WTC11 (cell line): ENCODE measurements around the gene SBK1. TPM values are rescaled to one million over a fixed set of nuclear protein-coding genes. Genes with fewer than 3 reads are reported as not detected.
A peak's percentile ranks its signal among the peaks of the same experiment; 100 is the strongest.

Experiments used
- ATAC-seq: fragments of 200-7000 bp; cut with Tn5 transposase; 2 replicates; pipeline ENCODE4 v1.10.0; 2021; ENCODE audit warnings: mild to moderate bottlenecking, moderate library complexity
- CTCF ChIA-PET: fragments of 300-600 bp; sonication (Branson Sonifier 250); formaldehyde crosslinking; loops from one replicate; lab custom pipeline; 2021; ENCODE audit warnings: antibody characterized with exemption; lab: Charles Lee
- POLR2A ChIA-PET: fragments of 350-600 bp; sonication (Branson Sonifier 250); formaldehyde crosslinking; loops from one replicate; lab custom pipeline; 2021; ENCODE audit warnings: antibody characterized with exemption; lab: Charles Lee
- DNase-seq: peaks from one replicate; pipeline ENCODE4 v3.0.0; 2021; ENCODE audit warnings: low spot score
- H3K27ac Mint-ChIP-seq: 2 replicates; pipeline ENCODE4 v1.8.0; 2021; ENCODE audit warnings: mixed read lengths
- H3K27me3 Mint-ChIP-seq: 2 replicates; pipeline ENCODE4 v1.8.0; 2021; ENCODE audit warnings: low read depth, mild to moderate bottlenecking, moderate library complexity, mixed read lengths
- H3K36me3 Mint-ChIP-seq: 2 replicates; pipeline ENCODE4 v1.8.0; 2021; ENCODE audit warnings: mixed read lengths
- H3K4me1 Mint-ChIP-seq: 2 replicates; pipeline ENCODE4 v1.8.0; 2022; ENCODE audit warnings: mixed read lengths
- H3K4me3 Mint-ChIP-seq: 2 replicates; pipeline ENCODE4 v1.8.0; 2021; ENCODE audit warnings: mild to moderate bottlenecking, moderate library complexity, mixed read lengths
- H3K9me3 Mint-ChIP-seq: 2 replicates; pipeline ENCODE4 v1.8.0; 2021; ENCODE audit warnings: mixed read lengths
- CBFB ChIP-seq: sonication (generic); formaldehyde crosslinking; IDR thresholded peaks from 2 replicates; pipeline ENCODE4 v1.8.1; 2022; ENCODE audit warnings: mild to moderate bottlenecking, low read depth, missing genetic modification reagents
- CREM ChIP-seq: sonication (generic); formaldehyde crosslinking; IDR thresholded peaks from 2 replicates; pipeline ENCODE4 v1.8.1; 2022; ENCODE audit warnings: mild to moderate bottlenecking, missing genetic modification reagents, moderate library complexity
- ELF4 ChIP-seq: sonication (generic); formaldehyde crosslinking; IDR thresholded peaks from 2 replicates; pipeline ENCODE4 v1.8.1; 2022; ENCODE audit warnings: low read depth, mild to moderate bottlenecking, moderate library complexity, missing genetic modification reagents
- ETV6 ChIP-seq: sonication (generic); formaldehyde crosslinking; IDR thresholded peaks from 2 replicates; pipeline ENCODE4 v1.8.1; 2022; ENCODE audit warnings: mild to moderate bottlenecking, missing genetic modification reagents
- HMGA2 ChIP-seq: fragments of 250-450 bp; sonication (Bioruptor Pico); IDR thresholded peaks from 2 replicates; pipeline ENCODE4 v1.4.0; 2021; ENCODE audit warnings: mild to moderate bottlenecking, moderate library complexity
- KAT7 ChIP-seq: sonication (generic); formaldehyde crosslinking; IDR thresholded peaks from 2 replicates; pipeline ENCODE4 v1.8.1; 2023; ENCODE audit warnings: missing genetic modification reagents, mild to moderate bottlenecking, borderline replicate concordance
- NFYB ChIP-seq: sonication (generic); formaldehyde crosslinking; conservative IDR thresholded peaks from 2 replicates; pipeline ENCODE4 v1.8.0; 2022; ENCODE audit warnings: low read depth, missing genetic modification reagents
- NR1H2 ChIP-seq: sonication (generic); formaldehyde crosslinking; IDR thresholded peaks from 2 replicates; pipeline ENCODE4 v1.9.0; 2021; ENCODE audit warnings: mild to moderate bottlenecking, moderate library complexity, missing genetic modification reagents
- NR2C2 ChIP-seq: sonication (generic); formaldehyde crosslinking; IDR thresholded peaks from 2 replicates; pipeline ENCODE4 v1.8.0; 2022; ENCODE audit warnings: mild to moderate bottlenecking, missing genetic modification reagents
- ZNF121 ChIP-seq: sonication (generic); formaldehyde crosslinking; IDR thresholded peaks from 2 replicates; pipeline ENCODE4 v1.8.0; 2023; ENCODE audit warnings: missing genetic modification reagents
- ZNF138 ChIP-seq: sonication (generic); formaldehyde crosslinking; conservative IDR thresholded peaks from 2 replicates; pipeline ENCODE4 v1.8.1; 2022; ENCODE audit warnings: mild to moderate bottlenecking, moderate library complexity, missing genetic modification reagents
- ZNF219 ChIP-seq: sonication (generic); formaldehyde crosslinking; IDR thresholded peaks from 2 replicates; pipeline ENCODE4 v1.8.0; 2023; ENCODE audit warnings: missing genetic modification reagents, mild to moderate bottlenecking, borderline replicate concordance
- ZNF232 ChIP-seq: sonication (generic); formaldehyde crosslinking; IDR thresholded peaks from 2 replicates; pipeline ENCODE4 v1.8.0; 2022; ENCODE audit warnings: mild to moderate bottlenecking, missing genetic modification reagents
- ZNF396 ChIP-seq: fragments of 250-450 bp; sonication (Bioruptor Pico); IDR thresholded peaks from 2 replicates; pipeline ENCODE4 v1.8.0; 2021; ENCODE audit warnings: mild to moderate bottlenecking, moderate library complexity, borderline replicate concordance
- ZNF416 ChIP-seq: fragments of 250-450 bp; sonication (Bioruptor Pico); IDR thresholded peaks from 2 replicates; pipeline ENCODE4 v1.9.0; 2021; ENCODE audit warnings: mild to moderate bottlenecking, inconsistent platforms
- total RNA-seq: library from RNA; stranded (reverse); gene quantifications from 3 replicates; pipeline ENCODE4 v1.2.3, GENCODE V29; 2021
- TF ChIP-seq, protein P1 (sequence below): sonication (generic); formaldehyde crosslinking; IDR thresholded peaks from 2 replicates; pipeline ENCODE4 v1.8.1; 2022; ENCODE audit warnings: low read depth, mild to moderate bottlenecking, moderate library complexity, missing genetic modification reagents, borderline replicate concordance
- TF ChIP-seq, protein P2 (sequence below): sonication (generic); formaldehyde crosslinking; IDR thresholded peaks from 2 replicates; pipeline ENCODE4 v1.8.1; 2023; ENCODE audit warnings: mild to moderate bottlenecking, missing genetic modification reagents, moderate library complexity
- TF ChIP-seq, protein P3 (sequence below): sonication (generic); formaldehyde crosslinking; conservative IDR thresholded peaks from 2 replicates; pipeline ENCODE4 v1.8.1; 2023; ENCODE audit warnings: mild to moderate bottlenecking, low read depth, missing genetic modification reagents, moderate library complexity
- TF ChIP-seq, protein P4 (sequence below): fragments of 250-450 bp; sonication (Bioruptor Pico); IDR thresholded peaks from 2 replicates; pipeline ENCODE4 v1.9.0; 2021; ENCODE audit warnings: mild to moderate bottlenecking
- TF ChIP-seq, protein P5 (sequence below): fragments of 250-450 bp; sonication (Bioruptor Pico); conservative IDR thresholded peaks from 2 replicates; pipeline ENCODE4 v1.9.0; 2021; ENCODE audit warnings: mild to moderate bottlenecking
- TF ChIP-seq, protein P6 (sequence below): sonication (generic); formaldehyde crosslinking; IDR thresholded peaks from 2 replicates; pipeline ENCODE4 v1.8.1; 2022; ENCODE audit warnings: missing genetic modification reagents, borderline replicate concordance
- TF ChIP-seq, protein P7 (sequence below): sonication (generic); formaldehyde crosslinking; IDR thresholded peaks from 2 replicates; pipeline ENCODE4 v1.8.1; 2023; ENCODE audit warnings: mild to moderate bottlenecking, missing genetic modification reagents, borderline replicate concordance

The SBK1 gene
- total RNA-seq, 1 experiment from 2014 or later, result 85.7 TPM

DNA sequence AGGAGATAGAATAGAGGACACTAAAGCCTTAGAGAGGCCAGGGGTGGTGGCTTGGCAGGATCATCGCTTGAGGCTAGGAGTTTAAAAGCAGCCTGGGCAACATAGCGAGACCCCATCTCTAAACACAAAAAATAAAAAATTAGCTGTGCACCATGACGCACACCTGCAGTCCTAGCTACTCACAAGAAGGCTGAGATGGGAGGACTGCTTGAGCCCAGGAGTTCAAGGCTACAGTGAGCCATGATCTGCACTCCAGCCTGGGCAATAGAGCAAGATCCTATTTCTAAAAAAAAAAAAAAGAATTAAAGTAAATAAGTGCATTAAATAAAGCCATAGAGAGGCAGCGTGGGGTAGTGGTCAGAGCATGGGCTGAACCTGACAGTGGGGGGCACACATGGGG is 19.1 kb downstream of the SBK1 start:
- CTCF ChIA-PET, result interaction anchor here (1.2 to 4.4 kb wide), 2 partner anchors 10 to 34 kb away, joined by 5 to 18 read pairs; no protein-coding TSS in a partner anchor
- no peaks in the 10 kb centered on the region for H3K27me3 Mint-ChIP-seq
- ATAC-seq, result no peak
- H3K4me3 Mint-ChIP-seq, result no peak overlapping the region
- TF ChIP-seq ETV6 (CRISPR knock-in tag) (no peak), ZNF121 (CRISPR knock-in tag) (peak; percentile 90), ZNF416 (no peak), NR2C2 (CRISPR knock-in tag) (no peak)
- TF ChIP-seq, all 79 proteins: peak for 1
- DNase-seq, result no peak
- POLR2A ChIA-PET, result no interaction called here
- peaks cover 24% of the 10 kb centered on the region for H3K36me3 Mint-ChIP-seq
- no peaks in the 10 kb centered on the region; the same call in 1 of the 2 replicates for H3K9me3 Mint-ChIP-seq
- no peaks in the 10 kb centered on the region for H3K4me1 Mint-ChIP-seq
- H3K27ac Mint-ChIP-seq, result no peak overlapping the region

DNA sequence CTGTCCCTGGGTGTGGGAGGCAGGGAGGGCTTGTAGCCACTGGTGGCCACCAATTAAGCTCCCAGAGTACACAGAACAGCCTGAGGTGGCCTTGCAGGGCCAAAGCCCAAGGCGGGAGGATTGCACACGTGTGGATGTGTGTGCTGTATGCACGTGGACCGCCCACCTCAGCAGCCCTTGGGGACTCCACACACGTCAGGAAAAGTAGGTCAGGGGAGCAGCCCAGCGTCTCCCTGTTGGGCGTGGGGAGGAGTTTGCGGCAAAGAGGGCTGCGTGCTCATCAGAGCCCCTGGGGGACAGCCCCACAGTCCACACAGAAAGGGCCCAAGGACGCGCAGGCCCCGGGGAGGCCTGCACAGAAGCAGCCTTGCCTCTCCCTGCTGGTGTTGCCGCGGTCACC is 19.6 kb downstream of the SBK1 start:
- no peak for DNase-seq
- Mint-ChIP-seq H3K9me3 (no peaks in the 10 kb centered on the region; the same call in 1 of the 2 replicates), H3K4me3 (no peak overlapping the region), H3K36me3 (peaks cover 24% of the 10 kb centered on the region), H3K27me3 (no peaks in the 10 kb centered on the region), H3K4me1 (no peaks in the 10 kb centered on the region), H3K27ac (no peak overlapping the region)
- ChIA-PET POLR2A (no interaction called here), CTCF (interaction anchor here (4.4 kb wide), 1 partner anchor 10 kb away, joined by 18 read pairs; no protein-coding TSS in a partner anchor)
- ATAC-seq, result no peak
- no peak for TF ChIP-seq HMGA2 (CRISPR knock-in tag)
- TF ChIP-seq CBFB, result no peak
- TF ChIP-seq, protein P1, sequence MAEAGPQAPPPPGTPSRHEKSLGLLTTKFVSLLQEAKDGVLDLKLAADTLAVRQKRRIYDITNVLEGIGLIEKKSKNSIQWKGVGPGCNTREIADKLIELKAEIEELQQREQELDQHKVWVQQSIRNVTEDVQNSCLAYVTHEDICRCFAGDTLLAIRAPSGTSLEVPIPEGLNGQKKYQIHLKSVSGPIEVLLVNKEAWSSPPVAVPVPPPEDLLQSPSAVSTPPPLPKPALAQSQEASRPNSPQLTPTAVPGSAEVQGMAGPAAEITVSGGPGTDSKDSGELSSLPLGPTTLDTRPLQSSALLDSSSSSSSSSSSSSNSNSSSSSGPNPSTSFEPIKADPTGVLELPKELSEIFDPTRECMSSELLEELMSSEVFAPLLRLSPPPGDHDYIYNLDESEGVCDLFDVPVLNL, result no peak
- TF ChIP-seq ZNF396 (CRISPR knock-in tag), result no peak
- TF ChIP-seq ZNF219 (CRISPR knock-in tag), result no peak
- TF ChIP-seq, protein P2, sequence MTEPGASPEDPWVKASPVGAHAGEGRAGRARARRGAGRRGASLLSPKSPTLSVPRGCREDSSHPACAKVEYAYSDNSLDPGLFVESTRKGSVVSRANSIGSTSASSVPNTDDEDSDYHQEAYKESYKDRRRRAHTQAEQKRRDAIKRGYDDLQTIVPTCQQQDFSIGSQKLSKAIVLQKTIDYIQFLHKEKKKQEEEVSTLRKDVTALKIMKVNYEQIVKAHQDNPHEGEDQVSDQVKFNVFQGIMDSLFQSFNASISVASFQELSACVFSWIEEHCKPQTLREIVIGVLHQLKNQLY (CRISPR knock-in tag), result no peak
- no peak for TF ChIP-seq KAT7 (CRISPR knock-in tag)
- TF ChIP-seq, protein P3, sequence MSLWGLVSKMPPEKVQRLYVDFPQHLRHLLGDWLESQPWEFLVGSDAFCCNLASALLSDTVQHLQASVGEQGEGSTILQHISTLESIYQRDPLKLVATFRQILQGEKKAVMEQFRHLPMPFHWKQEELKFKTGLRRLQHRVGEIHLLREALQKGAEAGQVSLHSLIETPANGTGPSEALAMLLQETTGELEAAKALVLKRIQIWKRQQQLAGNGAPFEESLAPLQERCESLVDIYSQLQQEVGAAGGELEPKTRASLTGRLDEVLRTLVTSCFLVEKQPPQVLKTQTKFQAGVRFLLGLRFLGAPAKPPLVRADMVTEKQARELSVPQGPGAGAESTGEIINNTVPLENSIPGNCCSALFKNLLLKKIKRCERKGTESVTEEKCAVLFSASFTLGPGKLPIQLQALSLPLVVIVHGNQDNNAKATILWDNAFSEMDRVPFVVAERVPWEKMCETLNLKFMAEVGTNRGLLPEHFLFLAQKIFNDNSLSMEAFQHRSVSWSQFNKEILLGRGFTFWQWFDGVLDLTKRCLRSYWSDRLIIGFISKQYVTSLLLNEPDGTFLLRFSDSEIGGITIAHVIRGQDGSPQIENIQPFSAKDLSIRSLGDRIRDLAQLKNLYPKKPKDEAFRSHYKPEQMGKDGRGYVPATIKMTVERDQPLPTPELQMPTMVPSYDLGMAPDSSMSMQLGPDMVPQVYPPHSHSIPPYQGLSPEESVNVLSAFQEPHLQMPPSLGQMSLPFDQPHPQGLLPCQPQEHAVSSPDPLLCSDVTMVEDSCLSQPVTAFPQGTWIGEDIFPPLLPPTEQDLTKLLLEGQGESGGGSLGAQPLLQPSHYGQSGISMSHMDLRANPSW (CRISPR knock-in tag), result no peak
- TF ChIP-seq NFYB (CRISPR knock-in tag), result no peak
- TF ChIP-seq, protein P4, sequence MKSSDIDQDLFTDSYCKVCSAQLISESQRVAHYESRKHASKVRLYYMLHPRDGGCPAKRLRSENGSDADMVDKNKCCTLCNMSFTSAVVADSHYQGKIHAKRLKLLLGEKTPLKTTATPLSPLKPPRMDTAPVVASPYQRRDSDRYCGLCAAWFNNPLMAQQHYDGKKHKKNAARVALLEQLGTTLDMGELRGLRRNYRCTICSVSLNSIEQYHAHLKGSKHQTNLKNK (CRISPR knock-in tag), result no peak
- TF ChIP-seq ELF4 (CRISPR knock-in tag), result no peak
- TF ChIP-seq ZNF121 (CRISPR knock-in tag), result no peak
- no peak for TF ChIP-seq NR1H2 (CRISPR knock-in tag)
- no peak for TF ChIP-seq ZNF138 (CRISPR knock-in tag)
- TF ChIP-seq, protein P5, sequence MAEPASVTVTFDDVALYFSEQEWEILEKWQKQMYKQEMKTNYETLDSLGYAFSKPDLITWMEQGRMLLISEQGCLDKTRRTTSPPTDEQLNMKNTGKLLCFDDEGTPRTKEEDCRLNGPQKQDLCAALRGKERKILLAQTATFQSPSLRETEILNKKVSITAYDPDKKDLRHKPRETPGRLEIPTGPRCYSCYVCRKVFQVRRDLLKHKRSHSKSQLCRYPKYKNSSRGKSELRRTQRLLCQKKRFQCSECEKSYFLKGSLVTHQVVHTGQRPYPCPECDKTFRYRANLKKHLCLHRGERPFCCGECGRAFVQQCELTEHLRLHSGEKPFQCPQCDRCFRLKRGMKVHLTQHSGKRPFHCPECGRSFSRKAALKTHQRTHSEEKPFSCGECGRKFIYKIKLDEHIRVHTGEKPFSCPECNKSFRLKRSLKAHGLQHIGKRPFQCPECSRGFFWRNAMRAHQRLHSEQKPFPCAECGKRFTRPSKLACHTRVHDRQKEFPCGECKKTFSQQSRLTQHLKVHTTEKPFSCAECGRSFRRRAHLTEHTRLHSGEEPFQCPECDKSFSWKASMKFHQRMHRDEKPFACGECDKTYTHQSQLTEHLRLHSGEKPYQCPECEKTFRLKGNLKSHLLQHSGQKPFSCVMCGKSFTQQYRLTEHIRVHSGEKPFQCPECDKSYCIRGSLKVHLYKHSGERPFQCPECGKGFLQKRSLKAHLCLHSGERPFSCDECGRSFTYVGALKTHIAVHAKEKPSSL, result no peak
- no peak for TF ChIP-seq ZNF232 (CRISPR knock-in tag)
- TF ChIP-seq, protein P6, sequence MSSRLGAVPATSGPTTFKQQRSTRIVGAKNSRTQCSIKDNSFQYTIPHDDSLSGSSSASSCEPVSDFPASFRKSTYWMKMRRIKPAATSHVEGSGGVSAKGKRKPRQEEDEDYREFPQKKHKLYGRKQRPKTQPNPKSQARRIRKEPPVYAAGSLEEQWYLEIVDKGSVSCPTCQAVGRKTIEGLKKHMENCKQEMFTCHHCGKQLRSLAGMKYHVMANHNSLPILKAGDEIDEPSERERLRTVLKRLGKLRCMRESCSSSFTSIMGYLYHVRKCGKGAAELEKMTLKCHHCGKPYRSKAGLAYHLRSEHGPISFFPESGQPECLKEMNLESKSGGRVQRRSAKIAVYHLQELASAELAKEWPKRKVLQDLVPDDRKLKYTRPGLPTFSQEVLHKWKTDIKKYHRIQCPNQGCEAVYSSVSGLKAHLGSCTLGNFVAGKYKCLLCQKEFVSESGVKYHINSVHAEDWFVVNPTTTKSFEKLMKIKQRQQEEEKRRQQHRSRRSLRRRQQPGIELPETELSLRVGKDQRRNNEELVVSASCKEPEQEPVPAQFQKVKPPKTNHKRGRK (CRISPR knock-in tag), result no peak
- TF ChIP-seq, protein P7, sequence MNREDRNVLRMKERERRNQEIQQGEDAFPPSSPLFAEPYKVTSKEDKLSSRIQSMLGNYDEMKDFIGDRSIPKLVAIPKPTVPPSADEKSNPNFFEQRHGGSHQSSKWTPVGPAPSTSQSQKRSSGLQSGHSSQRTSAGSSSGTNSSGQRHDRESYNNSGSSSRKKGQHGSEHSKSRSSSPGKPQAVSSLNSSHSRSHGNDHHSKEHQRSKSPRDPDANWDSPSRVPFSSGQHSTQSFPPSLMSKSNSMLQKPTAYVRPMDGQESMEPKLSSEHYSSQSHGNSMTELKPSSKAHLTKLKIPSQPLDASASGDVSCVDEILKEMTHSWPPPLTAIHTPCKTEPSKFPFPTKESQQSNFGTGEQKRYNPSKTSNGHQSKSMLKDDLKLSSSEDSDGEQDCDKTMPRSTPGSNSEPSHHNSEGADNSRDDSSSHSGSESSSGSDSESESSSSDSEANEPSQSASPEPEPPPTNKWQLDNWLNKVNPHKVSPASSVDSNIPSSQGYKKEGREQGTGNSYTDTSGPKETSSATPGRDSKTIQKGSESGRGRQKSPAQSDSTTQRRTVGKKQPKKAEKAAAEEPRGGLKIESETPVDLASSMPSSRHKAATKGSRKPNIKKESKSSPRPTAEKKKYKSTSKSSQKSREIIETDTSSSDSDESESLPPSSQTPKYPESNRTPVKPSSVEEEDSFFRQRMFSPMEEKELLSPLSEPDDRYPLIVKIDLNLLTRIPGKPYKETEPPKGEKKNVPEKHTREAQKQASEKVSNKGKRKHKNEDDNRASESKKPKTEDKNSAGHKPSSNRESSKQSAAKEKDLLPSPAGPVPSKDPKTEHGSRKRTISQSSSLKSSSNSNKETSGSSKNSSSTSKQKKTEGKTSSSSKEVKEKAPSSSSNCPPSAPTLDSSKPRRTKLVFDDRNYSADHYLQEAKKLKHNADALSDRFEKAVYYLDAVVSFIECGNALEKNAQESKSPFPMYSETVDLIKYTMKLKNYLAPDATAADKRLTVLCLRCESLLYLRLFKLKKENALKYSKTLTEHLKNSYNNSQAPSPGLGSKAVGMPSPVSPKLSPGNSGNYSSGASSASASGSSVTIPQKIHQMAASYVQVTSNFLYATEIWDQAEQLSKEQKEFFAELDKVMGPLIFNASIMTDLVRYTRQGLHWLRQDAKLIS (CRISPR knock-in tag), result no peak
- no peak for TF ChIP-seq CREM
